GM12874 (cell line): ENCODE data around the gene INSRR.

Source experiments
- TF ChIP-seq, protein P1 (sequence below): IDR thresholded peaks from 2 replicates; pipeline ENCODE4 v1.5.1; 2011; ENCODE audit warnings: low read depth, mild to moderate bottlenecking, control low read depth, low read length, moderate library complexity; ENCODE audit not compliant: insufficient read depth

Gene INSRR

DNA sequence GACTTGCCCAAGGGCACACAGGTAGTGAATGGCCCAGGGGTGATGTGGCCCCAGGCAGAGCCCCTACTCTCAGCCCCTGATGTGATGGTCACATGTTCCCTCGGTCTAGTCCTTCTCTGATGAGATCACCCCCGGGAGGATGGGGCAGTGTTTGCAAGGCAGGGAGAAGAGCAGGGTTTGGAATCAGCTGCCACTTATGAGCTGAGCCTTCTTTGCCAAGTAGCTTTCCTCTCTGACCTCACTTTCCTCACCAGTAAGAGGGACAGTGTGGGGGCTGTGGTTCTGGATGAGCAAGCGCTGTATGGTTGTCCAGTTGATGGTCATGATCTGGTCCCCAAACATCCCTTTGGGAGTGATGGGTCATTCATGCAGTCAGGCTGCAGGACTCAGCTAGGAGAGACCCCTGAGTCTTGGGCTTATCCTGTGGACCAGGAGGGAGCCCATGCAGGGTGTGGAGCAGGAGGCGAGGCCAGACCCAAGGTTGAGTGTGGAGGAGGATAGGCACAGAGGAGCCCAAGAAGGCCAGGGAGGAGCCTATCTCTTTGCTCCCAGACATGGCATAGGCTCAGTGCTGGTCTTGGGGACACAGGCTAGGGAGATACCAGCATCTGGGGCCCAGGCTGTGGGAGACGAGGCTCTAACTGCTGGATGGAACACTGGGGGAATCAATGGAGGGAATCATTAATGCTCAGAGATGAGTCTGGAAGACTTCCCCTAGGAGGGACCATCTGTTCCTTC, 18.7 kb upstream of the INSRR start:
- TF ChIP-seq, protein P1, sequence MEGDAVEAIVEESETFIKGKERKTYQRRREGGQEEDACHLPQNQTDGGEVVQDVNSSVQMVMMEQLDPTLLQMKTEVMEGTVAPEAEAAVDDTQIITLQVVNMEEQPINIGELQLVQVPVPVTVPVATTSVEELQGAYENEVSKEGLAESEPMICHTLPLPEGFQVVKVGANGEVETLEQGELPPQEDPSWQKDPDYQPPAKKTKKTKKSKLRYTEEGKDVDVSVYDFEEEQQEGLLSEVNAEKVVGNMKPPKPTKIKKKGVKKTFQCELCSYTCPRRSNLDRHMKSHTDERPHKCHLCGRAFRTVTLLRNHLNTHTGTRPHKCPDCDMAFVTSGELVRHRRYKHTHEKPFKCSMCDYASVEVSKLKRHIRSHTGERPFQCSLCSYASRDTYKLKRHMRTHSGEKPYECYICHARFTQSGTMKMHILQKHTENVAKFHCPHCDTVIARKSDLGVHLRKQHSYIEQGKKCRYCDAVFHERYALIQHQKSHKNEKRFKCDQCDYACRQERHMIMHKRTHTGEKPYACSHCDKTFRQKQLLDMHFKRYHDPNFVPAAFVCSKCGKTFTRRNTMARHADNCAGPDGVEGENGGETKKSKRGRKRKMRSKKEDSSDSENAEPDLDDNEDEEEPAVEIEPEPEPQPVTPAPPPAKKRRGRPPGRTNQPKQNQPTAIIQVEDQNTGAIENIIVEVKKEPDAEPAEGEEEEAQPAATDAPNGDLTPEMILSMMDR, result no peak

DNA sequence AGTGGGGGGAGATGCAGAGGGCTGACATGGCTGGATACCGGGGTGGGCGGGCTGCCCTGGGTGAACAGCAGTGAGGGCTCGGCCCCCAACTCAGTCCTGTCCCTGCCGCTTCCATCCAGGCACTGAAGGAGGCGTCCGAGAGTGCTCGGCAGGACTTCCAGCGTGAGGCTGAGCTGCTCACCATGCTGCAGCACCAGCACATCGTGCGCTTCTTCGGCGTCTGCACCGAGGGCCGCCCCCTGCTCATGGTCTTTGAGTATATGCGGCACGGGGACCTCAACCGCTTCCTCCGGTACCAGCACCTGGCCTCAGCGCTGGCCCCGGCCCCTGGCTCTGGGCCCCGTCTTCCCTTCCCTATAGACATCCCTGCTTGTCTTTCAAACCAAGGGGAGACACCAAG, 17.4 kb upstream of the INSRR start:
- TF ChIP-seq, protein P1, result no peak

DNA sequence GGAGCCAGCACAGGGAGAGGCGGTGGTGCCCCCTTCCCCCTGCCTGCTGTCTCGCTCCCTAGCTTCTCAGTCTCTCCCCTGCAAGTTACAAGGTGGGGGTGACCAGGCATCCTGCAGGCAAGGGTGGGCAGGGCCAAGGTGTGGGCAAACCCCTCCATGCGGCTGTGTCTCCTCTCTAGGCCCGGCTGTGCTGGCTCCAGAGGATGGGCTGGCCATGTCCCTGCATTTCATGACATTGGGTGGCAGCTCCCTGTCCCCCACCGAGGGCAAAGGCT, 16.4 kb upstream of the INSRR start:
- TF ChIP-seq, protein P1, result no peak

DNA sequence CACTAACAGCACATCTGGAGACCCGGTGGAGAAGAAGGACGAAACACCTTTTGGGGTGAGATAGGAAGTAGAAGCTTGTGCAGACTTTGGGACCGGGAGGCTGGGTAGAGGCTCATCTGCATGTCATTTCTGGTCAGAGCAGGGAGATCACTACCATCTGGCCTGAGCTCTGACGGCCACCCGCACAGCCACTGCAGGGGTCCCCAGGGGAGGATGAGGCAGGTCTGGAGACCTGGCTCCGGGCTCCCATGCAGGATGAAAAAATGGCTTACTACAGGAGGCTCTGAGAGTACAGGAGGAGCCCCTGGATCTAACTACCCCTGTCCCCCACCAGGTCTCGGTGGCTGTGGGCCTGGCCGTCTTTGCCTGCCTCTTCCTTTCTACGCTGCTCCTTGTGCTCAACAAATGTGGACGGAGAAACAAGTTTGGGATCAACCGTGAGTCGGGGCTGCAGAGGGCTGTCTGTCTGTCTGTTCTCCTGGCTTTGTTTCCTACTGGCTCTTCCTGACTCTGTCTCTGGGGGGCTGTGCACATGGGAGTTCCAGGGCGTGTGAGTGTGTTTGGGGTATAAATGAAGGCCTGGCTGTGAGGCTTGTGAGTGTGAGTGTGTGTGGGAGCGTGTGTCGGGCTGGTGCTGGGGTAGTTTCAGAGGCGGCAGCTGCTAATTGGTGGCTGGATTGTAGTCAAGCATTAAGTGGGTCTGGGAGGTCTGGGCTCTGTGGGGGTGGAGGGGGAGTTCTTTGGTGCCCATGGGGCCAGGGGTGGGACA, 15.8 kb upstream of the INSRR start:
- TF ChIP-seq, protein P1, result no peak

DNA sequence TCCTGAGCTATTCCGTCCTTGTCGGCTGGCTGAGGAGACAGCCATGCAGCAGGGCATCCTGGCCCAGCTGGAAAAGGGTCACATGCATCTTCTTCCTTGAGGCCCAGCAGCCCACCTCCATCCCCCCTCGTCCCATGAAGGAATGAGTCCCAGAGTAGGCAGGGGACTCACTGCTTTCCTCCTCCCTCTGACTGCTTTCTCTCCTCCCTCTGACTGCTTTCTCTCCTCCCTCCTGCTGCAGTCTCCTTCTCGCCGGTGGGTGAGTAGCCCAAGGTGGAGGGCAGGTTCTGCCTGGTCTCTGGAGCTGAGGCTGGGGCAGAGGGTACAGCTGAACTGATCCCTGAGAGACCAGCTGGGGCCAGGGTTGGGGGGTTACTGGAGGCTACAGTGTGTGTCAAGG, 15.2 kb upstream of the INSRR start:
- TF ChIP-seq, protein P1, result no peak

DNA sequence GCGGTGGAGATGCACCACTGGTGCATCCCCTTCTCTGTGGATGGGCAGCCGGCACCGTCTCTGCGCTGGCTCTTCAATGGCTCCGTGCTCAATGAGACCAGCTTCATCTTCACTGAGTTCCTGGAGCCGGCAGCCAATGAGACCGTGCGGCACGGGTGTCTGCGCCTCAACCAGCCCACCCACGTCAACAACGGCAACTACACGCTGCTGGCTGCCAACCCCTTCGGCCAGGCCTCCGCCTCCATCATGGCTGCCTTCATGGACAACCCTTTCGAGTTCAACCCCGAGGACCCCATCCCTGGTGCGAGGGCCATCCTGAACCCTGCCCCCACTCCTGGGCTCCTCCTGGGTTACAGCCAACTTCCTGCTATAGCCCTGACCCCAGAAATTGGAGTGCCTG, 14.7 kb upstream of the INSRR start:
- TF ChIP-seq, protein P1, result no peak

DNA sequence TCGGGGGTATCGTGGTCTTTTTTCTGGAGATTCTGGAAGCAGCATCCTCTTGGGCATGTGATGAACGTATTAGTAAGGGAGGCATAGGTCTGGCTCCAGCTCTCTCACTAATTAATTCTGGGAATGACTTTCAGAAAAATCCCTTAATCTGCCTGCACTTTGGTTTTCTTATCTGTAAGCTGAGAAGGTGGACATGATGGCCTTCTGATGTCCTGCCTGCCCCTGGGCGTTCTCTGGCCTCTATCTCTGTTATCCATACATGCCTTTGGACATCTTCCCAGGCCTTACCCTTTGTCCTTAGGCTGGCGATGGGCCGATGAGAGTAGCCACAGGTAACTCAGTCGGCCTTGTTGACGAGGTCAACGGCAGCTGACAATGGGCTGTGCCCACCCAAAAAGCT, 10.5 kb upstream of the INSRR start:
- TF ChIP-seq, protein P1, result no peak
